HEK293 (cell line): ENCODE results near the gene PWWP2A.
A peak's percentile ranks its signal among the peaks of the same experiment; 100 is the strongest.

Source experiments
- BCL6B ChIP-seq: fragments of 450-650 bp; formaldehyde crosslinking; IDR thresholded peaks from 2 replicates; pipeline ENCODE4 v1.5.1; 2017; ENCODE audit warnings: missing biosample characterization, missing genetic modification characterization
- KLF9 ChIP-seq: fragments of 450-650 bp; formaldehyde crosslinking; IDR thresholded peaks from 2 replicates; pipeline ENCODE4 v1.5.1; 2016; ENCODE audit warnings: missing biosample characterization, missing genetic modification characterization, low read depth
- REST ChIP-seq: fragments of 450-650 bp; formaldehyde crosslinking; IDR thresholded peaks from 2 replicates; pipeline ENCODE4 v1.5.1; 2016; ENCODE audit warnings: missing biosample characterization, missing genetic modification characterization
- ZBTB48 ChIP-seq: fragments of 450-650 bp; formaldehyde crosslinking; IDR thresholded peaks from 2 replicates; pipeline ENCODE4 v1.5.1; 2016; ENCODE audit warnings: missing biosample characterization, missing genetic modification characterization
- ZFP69B ChIP-seq: fragments of 450-650 bp; formaldehyde crosslinking; IDR thresholded peaks from 2 replicates; pipeline ENCODE4 v1.5.1; 2016; ENCODE audit warnings: missing biosample characterization, missing genetic modification characterization
- ZNF121 ChIP-seq: fragments of 450-650 bp; formaldehyde crosslinking; IDR thresholded peaks from 2 replicates; pipeline ENCODE4 v1.5.1; 2016; ENCODE audit warnings: missing biosample characterization, missing genetic modification characterization
- ZNF169 ChIP-seq: fragments of 450-650 bp; formaldehyde crosslinking; IDR thresholded peaks from 2 replicates; pipeline ENCODE4 v1.5.1; 2016; ENCODE audit warnings: missing biosample characterization, missing genetic modification characterization
- ZNF335 ChIP-seq: fragments of 450-650 bp; formaldehyde crosslinking; conservative IDR thresholded peaks from 2 replicates; pipeline ENCODE4 v1.5.1; 2016; ENCODE audit warnings: missing biosample characterization, missing genetic modification characterization
- ZNF366 ChIP-seq: fragments of 450-650 bp; formaldehyde crosslinking; conservative IDR thresholded peaks from 2 replicates; pipeline ENCODE4 v1.5.1; 2016; ENCODE audit warnings: missing biosample characterization, missing genetic modification characterization
- ZNF488 ChIP-seq: fragments of 450-650 bp; formaldehyde crosslinking; IDR thresholded peaks from 2 replicates; pipeline ENCODE4 v1.5.1; 2016; ENCODE audit warnings: missing biosample characterization, missing genetic modification characterization
- ZNF555 ChIP-seq: fragments of 450-650 bp; formaldehyde crosslinking; conservative IDR thresholded peaks from 2 replicates; pipeline ENCODE4 v1.5.1; 2017; ENCODE audit warnings: missing biosample characterization, mild to moderate bottlenecking, missing genetic modification characterization, inconsistent platforms
- ZNF558 ChIP-seq: fragments of 450-650 bp; formaldehyde crosslinking; IDR thresholded peaks from 2 replicates; pipeline ENCODE4 v1.5.1; 2016; ENCODE audit warnings: missing biosample characterization, missing genetic modification characterization
- ZNF621 ChIP-seq: fragments of 450-650 bp; formaldehyde crosslinking; IDR thresholded peaks from 2 replicates; pipeline ENCODE4 v1.5.1; 2017; ENCODE audit warnings: missing biosample characterization, missing genetic modification characterization
- ZNF654 ChIP-seq: fragments of 450-650 bp; formaldehyde crosslinking; IDR thresholded peaks from 2 replicates; pipeline ENCODE4 v1.5.1; 2016; ENCODE audit warnings: low read depth, missing biosample characterization, missing genetic modification characterization
- ZNF658 ChIP-seq: fragments of 450-650 bp; formaldehyde crosslinking; IDR thresholded peaks from 2 replicates; pipeline ENCODE4; 2016; ENCODE audit warnings: missing biosample characterization, missing genetic modification characterization
- ZNF670 ChIP-seq: fragments of 450-650 bp; formaldehyde crosslinking; IDR thresholded peaks from 2 replicates; pipeline ENCODE4 v1.5.1; 2016; ENCODE audit warnings: missing biosample characterization, missing genetic modification characterization, low read depth
- ZNF707 ChIP-seq: fragments of 450-650 bp; formaldehyde crosslinking; IDR thresholded peaks from 2 replicates; pipeline ENCODE4 v1.5.1; 2016; ENCODE audit warnings: missing biosample characterization, missing genetic modification characterization
- ZNF777 ChIP-seq: fragments of 450-650 bp; formaldehyde crosslinking; IDR thresholded peaks from 2 replicates; pipeline ENCODE4 v1.5.1; 2017; ENCODE audit warnings: missing biosample characterization, missing genetic modification characterization, borderline replicate concordance
- ZNF785 ChIP-seq: fragments of 450-650 bp; formaldehyde crosslinking; IDR thresholded peaks from 2 replicates; pipeline ENCODE4 v1.5.1; 2016; ENCODE audit warnings: missing biosample characterization, missing genetic modification characterization
- TF ChIP-seq, protein P1 (sequence below): fragments of 450-650 bp; formaldehyde crosslinking; IDR thresholded peaks from 2 replicates; pipeline ENCODE4 v1.5.1; 2016; ENCODE audit warnings: missing biosample characterization, missing genetic modification characterization
- TF ChIP-seq, protein P2 (sequence below): fragments of 450-650 bp; formaldehyde crosslinking; IDR thresholded peaks from 2 replicates; pipeline ENCODE4 v1.5.1; 2017; ENCODE audit warnings: missing biosample characterization, missing genetic modification characterization
- TF ChIP-seq, protein P3 (sequence below): fragments of 450-650 bp; formaldehyde crosslinking; IDR thresholded peaks from 2 replicates; pipeline ENCODE4 v1.5.1; 2016; ENCODE audit warnings: missing biosample characterization, missing genetic modification characterization
- TF ChIP-seq, protein P4 (sequence below): fragments of 450-650 bp; formaldehyde crosslinking; IDR thresholded peaks from 2 replicates; pipeline ENCODE4 v1.5.1; 2016; ENCODE audit warnings: missing biosample characterization, missing genetic modification characterization, borderline replicate concordance

Gene PWWP2A

GRCh38 chr5:160119142-160119904 lies at the start of gene PWWP2A (continued):
- TF ChIP-seq ZNF555 (tag by site-specific recombination) (no peak), ZNF654 (tag by site-specific recombination) (no peak), ZNF366 (tag by site-specific recombination) (peak; percentile 99), ZNF658 (no peak), ZFP69B (0 out of 2 replicates have a peak, but pooled peaks have one; percentile 22), ZNF558 (no peak), ZNF707 (tag by site-specific recombination) (no peak), ZNF621 (no peak), ZNF169 (no peak), KLF9 (tag by site-specific recombination) (peak; percentile 49; the same call in 1 of the 2 replicates), ZBTB48 (tag by site-specific recombination) (0 out of 2 replicates have a peak, but pooled peaks have one; percentile 45), ZNF670 (tag by site-specific recombination) (no peak), BCL6B (tag by site-specific recombination) (no peak), REST (no peak), ZNF777 (tag by site-specific recombination) (no peak), ZNF335 (tag by site-specific recombination) (peak; percentile 68), ZNF488 (tag by site-specific recombination) (no peak), ZNF121 (tag by site-specific recombination) (no peak), ZNF785 (tag by site-specific recombination) (peak; percentile 62; the same call in 1 of the 2 replicates)
- TF ChIP-seq, protein P1, sequence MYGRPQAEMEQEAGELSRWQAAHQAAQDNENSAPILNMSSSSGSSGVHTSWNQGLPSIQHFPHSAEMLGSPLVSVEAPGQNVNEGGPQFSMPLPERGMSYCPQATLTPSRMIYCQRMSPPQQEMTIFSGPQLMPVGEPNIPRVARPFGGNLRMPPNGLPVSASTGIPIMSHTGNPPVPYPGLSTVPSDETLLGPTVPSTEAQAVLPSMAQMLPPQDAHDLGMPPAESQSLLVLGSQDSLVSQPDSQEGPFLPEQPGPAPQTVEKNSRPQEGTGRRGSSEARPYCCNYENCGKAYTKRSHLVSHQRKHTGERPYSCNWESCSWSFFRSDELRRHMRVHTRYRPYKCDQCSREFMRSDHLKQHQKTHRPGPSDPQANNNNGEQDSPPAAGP (tag by site-specific recombination), result peak; percentile 66; the same call in 1 of the 2 replicates
- TF ChIP-seq, protein P2, sequence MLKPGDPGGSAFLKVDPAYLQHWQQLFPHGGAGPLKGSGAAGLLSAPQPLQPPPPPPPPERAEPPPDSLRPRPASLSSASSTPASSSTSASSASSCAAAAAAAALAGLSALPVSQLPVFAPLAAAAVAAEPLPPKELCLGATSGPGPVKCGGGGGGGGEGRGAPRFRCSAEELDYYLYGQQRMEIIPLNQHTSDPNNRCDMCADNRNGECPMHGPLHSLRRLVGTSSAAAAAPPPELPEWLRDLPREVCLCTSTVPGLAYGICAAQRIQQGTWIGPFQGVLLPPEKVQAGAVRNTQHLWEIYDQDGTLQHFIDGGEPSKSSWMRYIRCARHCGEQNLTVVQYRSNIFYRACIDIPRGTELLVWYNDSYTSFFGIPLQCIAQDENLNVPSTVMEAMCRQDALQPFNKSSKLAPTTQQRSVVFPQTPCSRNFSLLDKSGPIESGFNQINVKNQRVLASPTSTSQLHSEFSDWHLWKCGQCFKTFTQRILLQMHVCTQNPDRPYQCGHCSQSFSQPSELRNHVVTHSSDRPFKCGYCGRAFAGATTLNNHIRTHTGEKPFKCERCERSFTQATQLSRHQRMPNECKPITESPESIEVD (tag by site-specific recombination), result no peak
- TF ChIP-seq, protein P3, sequence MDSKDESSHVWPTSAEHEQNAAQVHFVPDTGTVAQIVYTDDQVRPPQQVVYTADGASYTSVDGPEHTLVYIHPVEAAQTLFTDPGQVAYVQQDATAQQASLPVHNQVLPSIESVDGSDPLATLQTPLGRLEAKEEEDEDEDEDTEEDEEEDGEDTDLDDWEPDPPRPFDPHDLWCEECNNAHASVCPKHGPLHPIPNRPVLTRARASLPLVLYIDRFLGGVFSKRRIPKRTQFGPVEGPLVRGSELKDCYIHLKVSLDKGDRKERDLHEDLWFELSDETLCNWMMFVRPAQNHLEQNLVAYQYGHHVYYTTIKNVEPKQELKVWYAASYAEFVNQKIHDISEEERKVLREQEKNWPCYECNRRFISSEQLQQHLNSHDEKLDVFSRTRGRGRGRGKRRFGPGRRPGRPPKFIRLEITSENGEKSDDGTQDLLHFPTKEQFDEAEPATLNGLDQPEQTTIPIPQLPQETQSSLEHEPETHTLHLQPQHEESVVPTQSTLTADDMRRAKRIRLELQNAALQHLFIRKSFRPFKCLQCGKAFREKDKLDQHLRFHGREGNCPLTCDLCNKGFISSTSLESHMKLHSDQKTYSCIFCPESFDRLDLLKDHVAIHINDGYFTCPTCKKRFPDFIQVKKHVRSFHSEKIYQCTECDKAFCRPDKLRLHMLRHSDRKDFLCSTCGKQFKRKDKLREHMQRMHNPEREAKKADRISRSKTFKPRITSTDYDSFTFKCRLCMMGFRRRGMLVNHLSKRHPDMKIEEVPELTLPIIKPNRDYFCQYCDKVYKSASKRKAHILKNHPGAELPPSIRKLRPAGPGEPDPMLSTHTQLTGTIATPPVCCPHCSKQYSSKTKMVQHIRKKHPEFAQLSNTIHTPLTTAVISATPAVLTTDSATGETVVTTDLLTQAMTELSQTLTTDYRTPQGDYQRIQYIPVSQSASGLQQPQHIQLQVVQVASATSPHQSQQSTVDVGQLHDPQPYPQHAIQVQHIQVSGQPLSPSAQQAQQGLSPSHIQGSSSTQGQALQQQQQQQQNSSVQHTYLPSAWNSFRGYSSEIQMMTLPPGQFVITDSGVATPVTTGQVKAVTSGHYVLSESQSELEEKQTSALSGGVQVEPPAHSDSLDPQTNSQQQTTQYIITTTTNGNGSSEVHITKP (tag by site-specific recombination), result peak; percentile 65
- TF ChIP-seq, protein P4, sequence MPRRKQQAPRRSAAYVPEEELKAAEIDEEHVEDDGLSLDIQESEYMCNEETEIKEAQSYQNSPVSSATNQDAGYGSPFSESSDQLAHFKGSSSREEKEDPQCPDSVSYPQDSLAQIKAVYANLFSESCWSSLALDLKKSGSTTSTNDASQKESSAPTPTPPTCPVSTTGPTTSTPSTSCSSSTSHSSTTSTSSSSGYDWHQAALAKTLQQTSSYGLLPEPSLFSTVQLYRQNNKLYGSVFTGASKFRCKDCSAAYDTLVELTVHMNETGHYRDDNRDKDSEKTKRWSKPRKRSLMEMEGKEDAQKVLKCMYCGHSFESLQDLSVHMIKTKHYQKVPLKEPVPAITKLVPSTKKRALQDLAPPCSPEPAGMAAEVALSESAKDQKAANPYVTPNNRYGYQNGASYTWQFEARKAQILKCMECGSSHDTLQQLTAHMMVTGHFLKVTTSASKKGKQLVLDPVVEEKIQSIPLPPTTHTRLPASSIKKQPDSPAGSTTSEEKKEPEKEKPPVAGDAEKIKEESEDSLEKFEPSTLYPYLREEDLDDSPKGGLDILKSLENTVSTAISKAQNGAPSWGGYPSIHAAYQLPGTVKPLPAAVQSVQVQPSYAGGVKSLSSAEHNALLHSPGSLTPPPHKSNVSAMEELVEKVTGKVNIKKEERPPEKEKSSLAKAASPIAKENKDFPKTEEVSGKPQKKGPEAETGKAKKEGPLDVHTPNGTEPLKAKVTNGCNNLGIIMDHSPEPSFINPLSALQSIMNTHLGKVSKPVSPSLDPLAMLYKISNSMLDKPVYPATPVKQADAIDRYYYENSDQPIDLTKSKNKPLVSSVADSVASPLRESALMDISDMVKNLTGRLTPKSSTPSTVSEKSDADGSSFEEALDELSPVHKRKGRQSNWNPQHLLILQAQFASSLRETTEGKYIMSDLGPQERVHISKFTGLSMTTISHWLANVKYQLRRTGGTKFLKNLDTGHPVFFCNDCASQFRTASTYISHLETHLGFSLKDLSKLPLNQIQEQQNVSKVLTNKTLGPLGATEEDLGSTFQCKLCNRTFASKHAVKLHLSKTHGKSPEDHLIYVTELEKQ (tag by site-specific recombination), result no peak
